G401.6 (cell line): ENCODE data around the gene OR5AU1.
"Not testable (repeated sequence)": the region's sequence is repeated elsewhere in the genome, so short reads cannot be mapped to it uniquely, and the experiment has no call there.

Source experiments
- FAIRE-seq: peaks from 2 replicates; lab custom pipeline; 2012; peaks lifted over from hg19 to GRCh38; lab: Jason Lieb, UNC

OR5AU1 gene

DNA sequence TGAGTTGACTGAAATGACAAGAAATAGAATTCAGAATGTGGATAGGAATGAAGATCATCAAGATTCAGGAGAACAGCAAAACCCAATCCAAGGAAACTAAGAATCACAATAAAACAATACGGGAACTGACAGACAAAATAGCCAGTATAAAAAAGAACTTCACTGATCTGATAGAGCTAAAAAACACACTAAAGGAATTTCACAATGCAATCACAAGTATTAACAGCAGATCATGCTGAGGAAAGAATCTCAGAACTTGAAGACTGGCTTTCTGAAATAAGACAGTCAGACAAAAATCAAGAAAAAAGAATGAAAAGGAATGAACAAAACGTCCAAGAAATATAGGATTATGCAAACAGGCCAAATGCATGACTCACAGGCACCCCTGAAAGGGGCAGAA, 15.3 kb upstream of the OR5AU1 start:
- FAIRE-seq: no peak

DNA sequence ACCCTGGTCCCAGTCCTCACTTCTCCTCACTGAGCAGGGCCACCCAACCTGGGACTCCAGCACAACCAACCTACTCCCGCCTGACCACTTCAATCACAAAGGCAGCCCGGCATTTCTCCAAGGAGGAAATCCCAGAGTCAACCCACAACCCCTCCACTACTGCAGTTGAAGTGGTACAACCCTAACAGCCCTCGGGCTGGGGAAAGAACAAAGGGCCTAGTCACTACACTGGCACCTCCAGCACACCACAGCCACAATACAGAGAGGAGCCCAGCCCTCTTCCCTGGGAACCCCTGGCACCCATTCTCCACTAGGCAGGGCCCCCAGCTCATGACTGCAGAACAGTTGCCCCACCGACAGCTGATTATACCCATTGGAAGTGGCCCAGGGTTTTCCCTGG, 13.7 kb upstream of the OR5AU1 start:
- no peak for FAIRE-seq

DNA sequence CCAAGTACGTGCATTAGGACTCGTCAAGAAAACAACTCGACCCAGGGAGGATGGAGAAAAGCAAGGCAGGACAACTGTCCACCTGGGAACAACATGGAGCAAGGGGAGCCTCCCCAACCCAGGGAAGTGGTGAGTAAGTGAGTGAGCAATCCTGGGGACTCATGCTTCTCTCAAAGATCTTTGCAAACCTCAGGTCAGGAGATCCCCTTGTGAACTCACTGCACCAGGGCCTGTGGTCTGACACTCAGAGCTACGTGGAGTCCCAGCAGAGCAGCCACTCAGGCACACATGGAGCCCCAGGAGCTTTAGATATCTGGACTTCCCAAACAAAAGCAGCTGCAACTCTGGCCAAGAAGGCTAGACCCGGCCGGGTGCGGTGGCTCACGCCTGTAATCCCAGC, 12.2 kb upstream of the OR5AU1 start:
- no peak for FAIRE-seq

DNA sequence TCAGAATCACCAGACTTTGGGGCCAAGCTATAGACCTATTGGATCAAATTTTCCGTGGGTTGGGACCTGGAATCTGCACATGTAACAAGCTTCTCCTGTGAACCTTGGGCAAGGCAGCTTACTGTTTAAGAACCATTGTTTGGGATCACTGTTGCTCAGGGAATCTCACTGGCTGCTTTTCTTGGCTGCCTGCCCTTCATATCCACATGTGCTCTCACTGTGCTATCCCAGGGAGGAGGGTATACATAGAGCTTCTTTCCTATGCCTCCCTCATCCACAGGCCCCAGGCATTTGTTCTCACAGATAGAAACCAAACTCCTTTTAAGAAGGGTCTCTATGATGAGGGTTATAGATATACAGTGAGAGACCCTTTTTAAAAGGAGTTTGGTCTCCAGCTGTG, 9.8 kb upstream of the OR5AU1 start:
- FAIRE-seq: not testable (repeated sequence)

DNA sequence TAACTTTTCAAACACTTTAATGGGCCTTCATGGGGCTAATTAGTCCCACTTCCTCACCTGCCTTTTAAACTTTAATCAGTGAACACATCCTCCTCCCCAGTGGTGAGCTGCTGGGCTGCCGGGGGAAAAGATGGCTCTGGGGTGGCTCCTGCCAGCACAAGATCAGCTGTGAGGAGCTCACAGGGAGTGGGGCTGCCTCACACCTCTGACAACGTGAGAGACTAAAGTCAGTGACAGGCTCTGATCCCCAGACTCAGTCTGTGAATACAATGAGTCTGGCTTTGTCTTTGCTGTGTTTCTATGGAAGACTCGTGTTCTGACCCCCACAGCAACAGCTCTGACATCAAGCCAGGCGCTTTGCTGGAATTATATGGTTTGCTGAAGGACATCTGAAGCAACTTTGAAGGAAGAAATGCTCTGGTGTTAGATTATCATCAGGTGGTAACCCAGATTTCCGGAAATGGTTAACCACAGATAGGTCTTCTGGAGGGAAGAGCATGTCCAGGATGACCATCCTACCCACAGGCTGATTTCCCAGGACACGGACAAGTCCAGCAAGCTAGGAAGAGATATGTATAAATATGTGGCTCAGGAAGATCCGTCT, 9.2 kb upstream of the OR5AU1 start:
- not testable (repeated sequence) for FAIRE-seq

DNA sequence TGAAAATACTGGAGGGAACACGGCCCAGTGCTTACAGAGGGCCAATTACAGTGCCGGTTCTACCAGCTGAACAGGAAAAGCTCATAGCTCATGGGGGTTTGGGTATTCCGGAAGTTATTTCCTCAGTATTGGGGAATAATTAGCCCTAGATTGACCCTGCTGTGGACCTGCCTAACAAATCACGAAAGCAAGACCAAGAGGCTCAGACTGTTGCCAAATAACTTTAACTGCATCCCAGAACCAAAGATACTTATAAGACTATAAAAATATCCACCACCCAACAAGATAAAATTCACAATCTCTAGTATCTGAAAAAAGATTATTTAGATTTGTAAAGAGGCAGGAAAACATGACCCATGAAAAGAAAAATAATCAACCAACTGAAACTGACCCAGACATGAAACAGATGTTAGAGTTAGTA, 8.0 kb upstream of the OR5AU1 start:
- no peak for FAIRE-seq

DNA sequence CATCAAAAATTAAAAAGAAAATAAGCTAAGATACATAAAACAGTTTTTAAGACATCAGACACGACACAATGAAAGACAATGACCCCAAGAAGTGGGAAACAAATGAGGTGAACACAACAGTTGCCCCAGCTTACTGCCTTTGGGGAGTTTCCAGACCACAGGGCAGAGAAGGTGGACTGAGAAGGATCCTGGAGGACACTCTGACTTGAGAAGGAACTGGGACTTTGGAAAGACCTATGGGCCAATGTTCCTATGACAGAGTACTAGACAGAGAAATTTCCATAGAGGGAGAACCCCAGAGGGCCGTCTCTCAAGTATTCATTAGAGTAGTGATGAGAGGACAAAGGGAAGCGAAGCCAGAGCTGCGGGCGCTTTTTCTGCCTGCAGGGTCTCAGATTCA, 6.2 kb upstream of the OR5AU1 start:
- FAIRE-seq: no peak

DNA sequence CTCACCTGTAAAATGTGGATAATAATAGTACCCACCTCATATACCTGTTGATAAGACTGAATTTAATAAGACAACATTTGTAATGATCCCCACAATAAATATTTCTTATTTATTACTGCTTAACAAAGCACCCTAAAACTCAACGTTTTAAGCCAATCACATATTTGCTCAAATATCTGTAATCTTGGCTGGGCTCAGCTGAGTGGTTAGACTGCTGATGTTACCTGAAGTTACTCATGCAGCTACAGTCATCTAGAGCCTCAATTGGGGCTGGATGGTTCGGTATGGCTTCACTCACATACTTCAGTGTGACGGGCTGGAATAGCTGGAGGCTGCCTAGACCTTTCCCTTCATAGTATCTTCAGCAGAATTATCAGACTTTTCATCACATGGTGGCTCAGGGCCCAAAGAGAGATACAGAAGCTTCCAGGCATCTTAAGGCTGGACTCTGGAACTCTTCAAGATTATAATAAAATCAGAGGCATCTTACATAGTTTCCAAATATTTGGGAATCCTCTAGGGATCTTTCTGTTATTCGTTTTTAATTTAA, 4.3 kb upstream of the OR5AU1 start:
- no peak for FAIRE-seq

DNA sequence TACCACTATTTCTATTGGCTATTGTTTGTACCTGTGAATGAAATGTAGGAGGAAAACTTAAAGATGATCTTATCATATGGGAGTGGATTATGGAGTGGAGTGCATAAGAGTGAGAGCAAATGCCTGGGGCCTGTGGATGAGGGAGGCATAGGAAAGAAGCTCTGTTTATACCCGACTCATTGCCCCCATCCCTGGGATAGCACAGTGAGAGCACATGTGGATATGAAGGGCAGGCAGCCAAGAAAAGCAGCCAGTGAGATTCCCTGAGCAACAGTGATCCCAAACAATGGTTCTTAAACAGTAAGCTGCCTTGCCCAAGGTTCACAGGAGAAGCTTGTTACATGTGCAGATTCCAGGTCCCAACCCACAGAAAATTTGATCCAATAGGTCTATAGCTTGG, 2.3 kb upstream of the OR5AU1 start:
- not testable (repeated sequence) for FAIRE-seq

DNA sequence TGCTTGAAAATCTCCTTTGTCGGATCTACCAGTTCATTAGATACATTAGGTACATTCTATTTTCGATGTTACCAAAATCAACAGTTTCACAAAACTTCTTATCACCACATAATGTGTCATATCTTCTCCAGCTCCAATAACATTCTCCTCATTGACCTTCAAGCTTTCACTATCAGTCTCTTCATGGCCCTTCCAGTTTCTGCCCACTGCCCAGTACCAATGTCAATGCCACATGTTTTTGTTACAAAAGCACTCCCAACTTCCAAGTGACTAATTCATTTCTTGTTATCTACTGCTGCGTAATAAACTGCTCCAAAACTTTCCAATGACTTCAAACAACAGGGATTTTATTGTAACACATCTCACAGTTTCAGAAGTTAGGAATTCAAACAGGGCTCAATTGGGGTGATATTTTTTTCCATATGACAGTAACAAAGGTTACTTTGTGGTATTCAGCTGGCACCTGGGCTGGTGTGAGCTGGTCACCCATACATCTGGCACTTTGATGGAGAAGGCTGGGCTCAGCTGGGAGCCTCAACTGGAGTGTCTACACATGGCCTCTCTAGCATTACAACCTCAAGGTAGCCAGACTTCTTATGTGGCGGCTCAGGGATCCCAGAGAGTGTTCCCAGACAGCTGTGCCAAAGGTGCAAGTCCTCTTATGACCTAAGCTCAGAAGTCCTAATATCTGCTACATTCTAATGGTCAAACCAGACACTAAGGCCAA, 6.1 kb downstream of the OR5AU1 start:
- FAIRE-seq: no peak

DNA sequence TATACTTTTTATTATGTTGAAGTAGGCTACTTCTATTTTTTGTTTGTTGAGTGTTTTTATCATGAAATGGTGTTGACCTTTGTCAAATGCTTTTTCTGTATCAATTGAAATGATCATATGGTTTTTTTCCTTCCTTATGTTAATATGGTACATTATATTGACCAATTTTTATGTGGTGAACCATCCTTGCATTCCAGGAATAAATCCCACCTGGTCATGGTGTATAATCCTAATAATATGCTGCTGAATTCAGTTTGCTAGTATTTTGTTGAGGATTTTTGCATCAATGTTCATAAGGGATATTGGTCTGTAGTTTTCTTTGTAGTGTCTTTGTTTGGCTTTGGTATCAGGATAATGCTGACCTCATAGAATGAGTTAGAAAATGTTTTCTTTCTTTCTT, 10.4 kb downstream of the OR5AU1 start:
- no peak for FAIRE-seq

DNA sequence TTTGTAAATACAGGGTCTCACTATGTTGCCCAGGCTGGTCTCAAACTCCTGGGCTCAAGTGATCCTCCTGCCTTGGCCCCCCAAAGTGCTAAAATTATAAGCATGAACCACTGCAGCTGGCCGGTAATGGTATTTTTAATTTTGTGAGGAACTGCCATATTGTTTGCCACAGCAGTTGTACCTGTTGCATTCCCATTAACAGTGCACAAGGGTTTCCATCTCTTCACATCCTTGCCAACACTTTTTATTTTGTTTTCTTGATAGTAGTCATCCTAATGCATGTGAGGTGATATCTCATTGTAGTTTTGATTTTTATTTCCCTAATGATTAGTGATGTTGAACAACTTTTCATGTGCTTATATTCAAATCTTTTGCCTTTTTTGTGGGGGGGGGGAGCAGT, 13.5 kb downstream of the OR5AU1 start:
- FAIRE-seq: no peak

DNA sequence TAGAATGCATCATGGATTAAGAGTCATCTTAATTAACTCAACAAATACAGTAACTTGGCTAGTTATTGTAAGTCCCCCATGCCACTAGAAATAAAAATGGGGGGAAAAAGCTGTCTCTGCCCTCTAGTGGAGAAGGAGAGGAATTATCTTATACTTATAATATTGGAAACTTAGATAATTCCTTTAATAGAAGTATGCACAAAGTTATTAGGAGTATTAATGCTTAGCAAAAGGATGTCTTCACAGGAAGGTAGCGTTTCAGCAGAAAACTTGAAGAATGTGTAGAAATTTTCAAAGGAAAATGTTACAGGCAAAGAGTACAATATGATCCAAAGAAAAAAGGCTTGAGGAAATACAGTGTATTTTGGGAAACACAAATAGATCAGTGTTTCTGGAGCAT, 19.8 kb downstream of the OR5AU1 start:
- FAIRE-seq: peak; percentile 92

DNA sequence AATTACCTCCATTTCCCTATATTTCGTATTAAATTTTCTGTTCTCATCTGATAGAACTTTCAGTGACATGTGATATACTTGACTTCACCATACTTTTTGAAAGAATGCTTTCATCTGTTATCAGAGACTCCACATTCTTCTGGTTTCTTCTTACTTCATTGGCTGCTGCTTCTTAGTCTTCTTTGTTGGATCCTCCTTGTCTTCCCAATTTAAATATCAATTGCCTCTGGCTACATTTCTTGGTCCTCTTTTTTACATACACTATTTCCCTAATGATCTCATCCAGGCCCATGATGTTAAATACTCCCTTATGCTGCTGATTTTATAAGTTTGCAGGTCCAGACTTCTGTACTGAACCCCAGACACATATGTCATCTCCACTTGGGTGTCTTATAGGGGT, 22.0 kb downstream of the OR5AU1 start:
- no peak for FAIRE-seq

DNA sequence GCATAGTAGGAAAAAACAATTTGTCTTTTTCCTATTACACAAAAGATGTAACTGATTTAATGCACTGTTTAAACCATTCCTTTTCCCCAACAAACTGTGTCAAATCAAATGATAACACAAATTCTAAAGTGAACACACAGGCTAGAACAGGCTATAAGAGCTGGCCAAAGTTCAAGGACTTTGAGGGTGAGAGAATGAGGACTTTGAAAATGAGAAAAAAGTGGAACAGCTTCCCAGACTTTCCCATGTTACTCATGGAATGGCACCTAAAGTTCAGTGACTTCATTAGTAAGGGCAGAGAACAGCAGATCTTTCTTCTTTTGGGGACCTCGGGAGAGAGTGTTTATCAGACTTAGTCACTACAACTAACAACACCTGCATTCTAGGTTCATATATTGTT, 32.4 kb downstream of the OR5AU1 start:
- no peak for FAIRE-seq

DNA sequence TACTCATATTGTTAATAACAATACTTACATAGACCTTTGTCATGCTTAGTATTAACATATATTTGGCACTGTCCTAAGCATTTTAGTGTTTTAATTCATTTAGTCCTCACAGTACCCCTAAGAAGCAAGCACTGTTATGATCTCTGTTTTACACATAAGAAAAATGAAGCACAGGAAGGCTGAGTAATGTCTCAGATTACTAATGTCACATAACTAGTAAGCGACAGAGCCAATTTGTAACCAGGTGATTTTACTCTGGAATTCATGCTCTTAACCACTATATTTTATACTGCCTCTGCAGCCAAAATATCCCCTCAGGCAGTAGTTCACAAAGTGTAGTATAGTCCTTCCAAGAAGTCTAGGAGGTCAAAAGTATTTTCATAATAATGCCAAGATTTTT, 34.7 kb downstream of the OR5AU1 start:
- no peak for FAIRE-seq

DNA sequence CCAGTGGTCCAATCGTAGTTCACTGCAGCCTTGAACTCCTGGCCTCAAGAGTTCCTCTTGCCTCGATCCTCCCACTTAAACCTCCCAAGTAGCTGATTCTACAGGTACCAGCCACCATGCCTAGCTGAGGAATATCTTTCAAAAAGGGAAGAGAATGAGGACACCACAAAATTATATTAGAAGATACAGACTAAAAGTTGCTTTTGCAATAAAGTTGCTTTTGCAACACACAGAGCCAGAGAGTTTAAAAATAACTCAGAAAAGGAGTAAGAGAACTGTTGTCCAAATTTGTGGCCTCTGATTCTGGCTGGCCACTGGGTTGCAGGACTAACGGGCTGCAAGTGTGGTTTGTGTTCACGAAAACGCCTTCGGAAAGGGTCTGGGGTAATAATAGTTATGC, 35.2 kb downstream of the OR5AU1 start:
- FAIRE-seq: no peak

DNA sequence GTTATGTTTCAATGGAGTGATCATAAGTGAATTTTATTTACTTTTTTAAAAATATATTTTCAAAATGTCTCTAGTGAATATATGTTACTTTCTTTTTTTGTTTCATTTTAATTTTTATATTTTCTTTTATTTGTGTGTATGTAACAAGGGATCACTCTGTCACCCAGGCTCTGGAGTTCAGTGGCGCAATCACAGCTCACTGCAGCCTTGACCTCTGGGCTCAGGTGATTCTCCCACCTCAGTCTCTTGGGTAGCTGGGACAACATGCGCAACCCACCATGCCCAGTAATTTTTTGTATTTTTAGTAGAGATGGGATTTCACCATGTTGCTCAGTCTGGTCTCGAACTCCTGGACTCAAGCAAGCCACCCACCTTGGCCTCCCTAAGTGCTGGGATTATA, 36.9 kb downstream of the OR5AU1 start:
- FAIRE-seq: no peak

DNA sequence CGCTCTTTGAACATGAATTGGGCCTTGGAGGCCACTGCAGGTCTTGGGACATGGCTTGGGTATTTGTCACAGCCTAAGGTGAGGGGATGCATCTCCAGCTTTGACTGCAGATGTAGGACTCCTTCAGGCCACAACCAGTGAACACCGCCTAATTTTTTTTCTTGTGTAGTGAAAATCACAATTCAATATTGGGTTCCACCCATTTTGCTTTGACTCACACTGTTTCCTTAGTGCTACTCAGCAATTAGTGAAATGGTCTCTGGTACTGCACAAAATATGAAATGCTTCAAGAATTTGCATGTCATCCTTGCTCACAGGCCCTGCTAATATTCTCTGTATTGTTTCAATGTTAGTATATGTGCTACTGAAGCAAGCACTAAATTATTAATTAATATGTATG, 42.5 kb downstream of the OR5AU1 start:
- no peak for FAIRE-seq

DNA sequence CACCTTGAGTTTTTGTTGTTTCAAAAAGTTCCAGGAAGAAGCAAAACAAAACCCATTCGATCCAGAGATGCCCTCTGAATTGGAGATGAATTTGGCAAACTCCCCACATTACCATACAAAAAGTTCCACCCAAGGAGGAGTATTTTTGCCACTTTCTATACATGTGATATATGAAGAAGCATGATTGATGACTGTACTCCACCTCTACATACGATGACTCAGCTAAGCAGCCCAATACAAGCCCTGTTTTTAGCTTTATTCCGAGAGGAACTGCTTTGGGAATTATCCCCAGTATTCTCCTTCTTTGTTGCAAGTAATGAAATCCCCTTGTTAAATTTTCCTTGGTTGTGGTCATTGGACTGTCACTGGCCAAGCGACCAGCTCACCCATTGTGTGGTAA, 43.6 kb downstream of the OR5AU1 start:
- no peak for FAIRE-seq

DNA sequence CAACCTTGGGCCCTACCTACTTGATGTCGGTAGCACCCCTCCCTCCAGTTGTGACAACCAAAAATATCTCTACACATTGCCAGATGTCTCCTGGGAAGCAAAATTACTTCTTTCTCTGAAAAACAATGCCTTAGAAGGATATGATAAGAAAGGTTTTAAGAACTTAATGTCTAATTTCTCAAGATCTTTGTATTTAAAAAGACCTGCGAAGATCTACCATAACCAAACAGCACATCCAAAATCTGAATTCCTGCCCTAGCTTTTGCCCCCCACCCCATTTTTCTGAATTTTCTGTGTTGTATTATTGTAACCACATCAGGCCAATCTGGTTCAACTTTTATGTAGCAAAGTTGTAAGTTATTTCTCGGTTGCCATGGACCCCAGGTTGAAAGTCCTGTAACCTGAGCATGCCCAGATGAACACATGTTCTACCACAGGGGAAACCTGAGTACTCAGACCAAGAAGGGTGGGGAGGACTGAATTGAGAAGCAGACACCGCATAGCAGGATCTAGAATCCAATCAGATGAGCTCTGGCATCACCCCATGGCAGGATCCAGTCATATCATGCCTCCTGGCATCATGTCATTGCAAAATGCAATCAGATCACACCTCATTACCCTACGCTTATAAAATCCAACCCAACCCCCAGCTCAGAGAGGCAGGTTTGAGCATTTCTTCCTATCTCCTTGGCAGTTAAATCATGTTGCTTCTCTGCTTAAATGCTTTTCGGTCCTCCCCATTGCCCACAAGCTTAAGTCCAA, 46.3 kb downstream of the OR5AU1 start:
- no peak for FAIRE-seq

DNA sequence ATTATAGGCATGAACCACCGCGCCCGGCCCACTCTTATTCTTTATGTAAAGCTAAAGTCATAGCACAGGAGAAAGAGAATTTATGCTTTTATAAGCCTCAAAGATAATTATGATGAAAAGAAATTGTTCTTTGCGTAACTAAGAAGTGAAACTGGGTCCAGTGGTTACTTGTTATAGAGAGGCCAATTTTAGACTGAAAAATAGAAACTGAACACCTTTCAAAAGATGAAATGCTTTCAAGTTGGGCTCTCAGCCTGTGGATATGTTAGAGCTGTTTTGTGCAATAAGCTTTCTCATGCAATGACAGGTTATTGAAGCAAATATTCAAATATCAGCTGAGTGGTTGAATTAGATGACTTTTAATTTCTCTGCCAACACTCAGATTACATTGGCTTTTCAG, 47.1 kb downstream of the OR5AU1 start:
- no peak for FAIRE-seq

DNA sequence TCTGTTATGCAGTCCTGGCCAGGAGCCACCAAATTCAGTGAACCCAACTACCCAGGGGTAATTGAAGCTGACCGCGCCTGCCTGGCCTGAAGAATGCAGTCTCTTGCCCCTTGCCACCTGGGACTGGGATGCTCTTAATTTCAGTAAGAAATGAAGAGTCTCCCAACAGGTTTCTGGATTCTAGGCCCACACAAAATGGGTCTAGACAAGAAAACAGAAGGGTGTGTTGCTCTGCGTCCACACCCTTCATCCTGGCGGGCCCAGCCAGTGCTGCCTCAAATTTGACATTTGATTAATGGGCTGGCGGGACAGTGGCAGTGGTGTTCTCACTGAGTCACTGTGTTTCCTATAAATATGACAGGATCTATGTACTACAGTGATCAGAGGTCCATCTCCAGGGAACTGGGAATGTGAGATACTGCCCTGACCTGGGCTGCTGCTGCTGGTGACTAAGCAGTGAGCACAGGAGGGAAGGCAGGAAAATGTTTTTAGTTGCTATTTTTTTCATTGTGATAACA, 48.5 kb downstream of the OR5AU1 start:
- no peak for FAIRE-seq
